GM18526 (cell line): ENCODE data around the gene TRIM23.

Experiments used
- POLR2A ChIP-seq: IDR thresholded peaks from 3 replicates; pipeline ENCODE4 v1.6.1; 2011; ENCODE audit not compliant: insufficient read length; ENCODE audit errors: extremely low read depth

Gene TRIM23

GRCh38 chr5:65624025-65624570 is at the start of gene TRIM23:
TRIM23 (minus strand) TSS chr5:65624333; CDS start chr5:65624274, 59 bp downstream.
- TF ChIP-seq POLR2A = peak; percentile 70

DNA sequence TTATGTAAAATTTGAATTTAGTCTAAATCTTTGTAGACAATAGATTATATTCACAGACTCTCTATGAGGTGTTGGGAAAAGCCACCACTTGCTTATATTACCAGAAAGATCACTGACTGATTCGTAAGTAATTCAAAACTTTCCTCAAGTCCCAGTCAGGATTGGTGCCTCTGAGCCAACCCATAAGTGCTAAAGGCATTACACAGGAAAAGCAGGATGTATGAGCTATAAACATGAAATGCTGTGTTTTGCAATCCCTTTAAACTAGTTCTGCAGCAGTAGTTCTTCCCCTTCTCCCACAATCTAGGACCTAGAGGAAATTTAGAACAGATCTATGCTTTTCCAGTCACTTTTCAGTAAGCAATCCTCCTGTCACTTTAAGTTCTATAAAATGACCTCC is 48.7 kb upstream of the TRIM23 start:
- no peak for TF ChIP-seq POLR2A

DNA sequence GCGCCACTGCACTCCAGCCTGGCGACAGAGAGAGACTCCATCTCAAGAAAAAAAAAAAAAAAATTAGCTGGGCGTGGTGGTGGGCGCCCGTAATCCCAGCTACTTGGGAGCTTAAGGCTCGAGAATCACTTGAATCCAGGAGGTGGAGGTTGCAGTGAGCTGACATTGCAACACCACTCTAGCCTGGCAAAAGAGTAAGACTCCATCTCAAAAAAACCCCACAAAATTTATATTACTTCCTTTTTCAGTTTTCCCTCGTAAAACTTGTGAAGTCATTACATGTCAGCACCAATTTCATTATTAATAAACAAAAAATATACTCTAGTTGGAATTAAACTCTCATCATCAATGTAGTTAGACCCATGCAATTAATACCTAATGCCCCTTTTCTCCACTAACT is 44.6 kb upstream of the TRIM23 start:
- no peak for TF ChIP-seq POLR2A

DNA sequence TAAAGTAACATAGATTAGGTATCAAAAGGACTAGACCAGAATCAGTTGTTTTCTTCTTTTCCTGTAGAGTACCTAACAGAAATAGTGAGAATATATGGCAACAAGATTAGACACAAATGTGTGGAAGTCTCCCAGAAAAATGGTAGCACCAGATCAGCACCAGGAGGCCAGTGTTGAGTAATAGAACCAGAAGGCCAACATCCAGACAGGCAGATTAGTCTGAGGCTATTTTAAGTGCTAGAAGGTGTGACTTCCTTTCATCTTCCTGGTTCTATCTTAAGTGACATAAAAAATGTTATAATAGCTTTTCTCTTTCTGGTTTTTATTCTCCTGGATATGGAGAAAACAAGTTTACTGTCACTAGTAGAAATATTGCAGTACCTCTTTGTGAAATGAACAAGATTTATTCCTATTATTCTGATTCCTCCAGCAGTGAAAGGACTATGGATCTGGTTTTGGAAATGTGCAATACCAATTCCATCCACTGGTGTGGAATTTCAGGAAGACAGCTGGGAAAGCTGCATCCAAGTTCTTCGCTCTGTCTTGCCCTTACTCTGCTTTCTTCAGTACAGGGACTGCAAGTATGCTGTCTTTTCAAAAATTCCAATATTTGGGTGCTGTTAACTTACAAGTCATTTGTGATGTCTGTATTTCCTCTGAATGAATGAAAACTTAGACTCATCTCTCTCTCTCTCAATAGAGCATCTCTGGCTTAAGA is 39.8 kb upstream of the TRIM23 start:
- TF ChIP-seq POLR2A = no peak

- no peak for TF ChIP-seq POLR2A
Observed at GRCh38 chr5:65654713-65655112, 30.6 kb upstream of the TRIM23 start.

- TF ChIP-seq POLR2A = no peak
Observed at GRCh38 chr5:65651144-65651543, 27.0 kb upstream of the TRIM23 start.

DNA sequence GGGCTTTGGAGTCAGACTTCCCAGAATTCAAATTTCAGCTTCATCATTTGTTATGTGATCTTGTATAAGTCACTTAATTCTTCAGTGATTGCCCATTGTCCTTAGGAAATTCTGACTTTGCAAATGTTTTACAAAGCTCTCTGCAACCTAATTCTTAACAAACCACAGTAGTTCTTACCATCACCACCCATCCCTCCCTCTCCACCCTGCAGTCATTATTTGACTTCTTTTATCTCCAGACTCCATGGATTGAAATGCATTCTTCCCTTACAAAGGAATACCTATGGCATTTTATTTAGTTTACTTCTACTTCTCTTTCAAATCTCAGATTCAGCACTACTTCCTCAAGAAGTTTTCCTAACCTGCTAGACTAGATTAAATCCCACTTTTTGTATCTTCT is 23.8 kb upstream of the TRIM23 start:
- TF ChIP-seq POLR2A = no peak

DNA sequence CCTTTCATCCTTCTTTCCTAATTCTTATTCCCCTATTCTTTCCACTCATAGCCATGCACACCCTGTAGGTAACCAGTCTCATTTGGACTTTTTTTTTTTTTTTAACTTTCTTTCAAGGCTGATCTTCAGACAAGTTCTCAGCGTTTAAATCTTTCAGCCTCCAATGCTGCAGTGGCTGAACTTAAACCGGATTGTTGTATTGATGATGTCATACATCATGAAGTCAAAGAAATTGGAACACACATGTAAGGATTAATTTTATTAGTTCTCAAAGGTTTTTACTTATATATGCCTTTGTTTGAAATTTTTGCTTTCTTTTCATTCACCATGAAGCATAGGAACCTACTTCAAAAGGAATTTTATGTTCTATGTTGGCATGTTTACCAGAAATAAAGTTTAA is 22.8 kb upstream of the TRIM23 start:
- no peak for TF ChIP-seq POLR2A

GRCh38 chr5:65640240-65640639 is 16.1 kb upstream of the TRIM23 start:
- no peak for TF ChIP-seq POLR2A

- TF ChIP-seq POLR2A = no peak
Observed at GRCh38 chr5:65630981-65631380, 6.8 kb upstream of the TRIM23 start.

DNA sequence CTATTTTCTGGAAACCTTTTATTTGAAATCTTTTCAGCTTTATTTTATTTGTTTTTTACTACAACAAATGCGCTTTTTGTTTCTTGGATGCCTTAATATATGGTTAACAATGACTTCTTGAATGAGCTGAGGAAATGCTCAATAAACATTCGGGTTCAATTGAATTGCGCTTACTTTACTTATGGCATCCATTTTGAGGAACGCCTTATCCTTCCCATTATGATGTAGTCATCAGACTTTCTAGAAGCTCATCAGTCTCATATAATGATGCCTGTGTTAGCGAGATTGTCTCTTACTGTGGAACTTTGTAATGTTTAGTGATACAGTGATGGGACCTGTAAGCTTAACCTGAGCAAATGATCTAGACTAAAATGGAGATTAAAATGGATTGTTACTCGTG is 1.6 kb upstream of the TRIM23 start:
- TF ChIP-seq POLR2A = no peak

DNA sequence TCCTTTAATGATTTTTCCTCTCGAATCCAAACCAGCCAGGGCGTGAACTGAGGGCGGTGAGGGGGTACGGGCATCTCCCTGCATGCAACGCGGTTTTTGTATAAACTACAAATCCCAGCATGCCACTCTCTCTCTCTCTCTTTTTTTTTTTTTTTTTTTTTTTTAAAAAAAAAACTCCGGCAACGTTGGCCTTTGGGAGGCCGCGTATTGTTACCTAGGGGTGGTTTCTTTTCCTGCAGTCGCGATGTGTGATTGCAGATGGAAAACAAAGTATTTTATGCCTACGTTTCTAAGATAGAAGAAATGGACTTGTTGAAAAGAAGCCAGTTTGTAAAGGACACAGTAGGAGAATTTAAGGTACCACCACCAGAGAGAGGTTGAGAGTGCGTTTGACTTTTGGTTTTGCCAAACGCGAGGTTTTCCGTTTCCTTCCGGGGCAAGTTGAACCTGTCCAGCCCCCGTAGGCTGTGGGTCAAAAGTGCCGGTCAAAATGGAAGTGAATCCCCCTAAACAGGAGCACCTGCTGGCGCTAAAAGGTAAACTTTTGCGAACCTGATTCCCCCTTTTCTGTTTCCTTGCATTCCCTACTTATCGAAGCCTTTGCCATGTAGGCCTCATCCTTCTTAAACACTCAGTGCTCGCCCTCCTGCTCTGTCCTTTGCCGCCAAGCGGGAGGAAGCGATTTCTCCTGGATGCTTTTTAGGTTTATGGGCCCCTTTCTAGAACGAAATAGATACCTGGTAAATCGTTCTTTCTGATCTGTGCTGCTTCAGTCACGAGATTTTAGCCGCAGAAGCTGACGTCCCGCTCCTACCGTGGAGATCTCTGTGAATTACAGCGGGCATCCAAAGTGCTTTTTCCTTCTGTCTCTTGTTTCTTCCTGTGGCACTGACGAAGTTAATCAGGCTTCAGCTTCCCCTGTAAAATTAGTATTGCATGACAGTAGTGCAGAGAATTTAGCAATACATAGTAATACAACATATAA is 730 bp upstream of the TRIM23 start, which contains the start of the genes SHLD3 and TRAPPC13:
Gene SHLD3 (plus strand): TSS at position 457 of the 985 bp plus-strand sequence. CDS start 4,561 bp downstream, outside the sequence.
Gene TRAPPC13 (plus strand): TSS at position 457 of the 985 bp plus-strand sequence. CDS start 34 bp downstream, at position 491.
- no peak for TF ChIP-seq POLR2A

DNA sequence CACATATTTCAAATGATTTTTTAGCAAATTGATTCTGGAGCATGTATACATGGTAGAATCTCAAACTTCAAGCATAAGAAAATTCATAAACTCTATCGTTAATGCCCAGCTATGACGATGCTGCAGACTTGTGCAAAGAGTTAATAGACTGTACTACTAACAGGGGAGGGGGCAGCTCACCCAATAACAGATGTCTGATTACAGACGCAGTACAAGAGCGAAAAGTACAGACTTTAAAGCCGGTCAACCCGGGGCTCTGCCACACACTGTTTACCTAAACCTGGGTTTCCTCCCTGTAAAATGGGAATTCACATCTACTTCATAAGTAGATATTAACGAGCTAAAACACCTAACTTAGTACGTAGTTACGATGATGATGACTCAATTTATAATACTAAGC is 651 bp downstream of the TRIM23 start:
- no peak for TF ChIP-seq POLR2A

DNA sequence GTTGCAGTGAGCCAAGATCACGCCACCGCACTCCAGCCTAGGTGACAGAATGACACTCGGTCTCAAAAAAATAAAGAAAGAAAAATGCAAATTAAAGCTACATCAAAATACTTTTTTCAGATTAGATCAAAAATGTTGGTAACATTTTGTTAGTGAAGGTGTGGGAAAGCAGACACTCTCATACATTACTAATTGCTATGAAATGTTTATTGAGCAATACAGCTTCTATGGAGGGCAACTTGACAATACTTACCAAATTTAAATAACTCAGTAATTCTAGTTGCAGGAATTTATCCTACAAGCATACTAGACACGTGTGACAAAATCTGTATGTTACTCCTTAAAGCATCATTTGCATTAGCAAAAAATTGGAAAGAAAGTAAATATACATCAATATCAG is 4.1 kb downstream of the TRIM23 start:
- TF ChIP-seq POLR2A = no peak

DNA sequence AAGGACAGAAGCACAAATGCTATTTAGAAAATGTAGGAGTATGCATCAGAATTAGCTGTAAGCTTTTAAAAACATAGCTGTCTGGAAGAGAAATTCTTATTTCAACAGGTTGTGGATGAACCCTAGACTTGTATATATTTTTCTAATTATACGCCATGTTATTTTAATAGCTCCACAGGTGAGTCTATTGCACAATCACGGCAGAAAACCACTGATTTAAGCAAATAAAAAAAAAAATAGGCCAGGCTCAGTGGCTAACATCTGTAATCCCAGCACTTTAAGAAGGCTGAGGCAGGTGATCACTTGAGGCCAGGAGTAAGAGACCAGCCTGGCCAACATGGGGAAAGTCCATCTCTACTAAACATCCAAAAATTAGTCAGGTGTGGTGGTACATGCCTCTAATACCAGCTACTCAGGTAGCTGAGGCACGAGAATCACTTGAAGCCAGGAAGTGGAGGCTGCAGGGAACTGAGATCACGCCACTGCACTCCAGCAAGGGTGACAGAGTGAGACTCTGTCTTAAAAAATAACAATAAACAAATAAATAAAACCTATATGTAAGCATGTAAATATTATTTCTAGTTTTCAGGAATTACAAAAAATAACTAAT is 11.7 kb downstream of the TRIM23 start:
- no peak for TF ChIP-seq POLR2A
